Limb (tissue), 2 donors: ENCODE data around the gene TNXB.

Source experiments
- DNase-seq, 2 donors: peaks; one replicate each; pipeline ENCODE4 v3.0.0-alpha.2; 2016; ENCODE audit errors: extremely low spot score in 2 of 2

TNXB gene

DNA sequence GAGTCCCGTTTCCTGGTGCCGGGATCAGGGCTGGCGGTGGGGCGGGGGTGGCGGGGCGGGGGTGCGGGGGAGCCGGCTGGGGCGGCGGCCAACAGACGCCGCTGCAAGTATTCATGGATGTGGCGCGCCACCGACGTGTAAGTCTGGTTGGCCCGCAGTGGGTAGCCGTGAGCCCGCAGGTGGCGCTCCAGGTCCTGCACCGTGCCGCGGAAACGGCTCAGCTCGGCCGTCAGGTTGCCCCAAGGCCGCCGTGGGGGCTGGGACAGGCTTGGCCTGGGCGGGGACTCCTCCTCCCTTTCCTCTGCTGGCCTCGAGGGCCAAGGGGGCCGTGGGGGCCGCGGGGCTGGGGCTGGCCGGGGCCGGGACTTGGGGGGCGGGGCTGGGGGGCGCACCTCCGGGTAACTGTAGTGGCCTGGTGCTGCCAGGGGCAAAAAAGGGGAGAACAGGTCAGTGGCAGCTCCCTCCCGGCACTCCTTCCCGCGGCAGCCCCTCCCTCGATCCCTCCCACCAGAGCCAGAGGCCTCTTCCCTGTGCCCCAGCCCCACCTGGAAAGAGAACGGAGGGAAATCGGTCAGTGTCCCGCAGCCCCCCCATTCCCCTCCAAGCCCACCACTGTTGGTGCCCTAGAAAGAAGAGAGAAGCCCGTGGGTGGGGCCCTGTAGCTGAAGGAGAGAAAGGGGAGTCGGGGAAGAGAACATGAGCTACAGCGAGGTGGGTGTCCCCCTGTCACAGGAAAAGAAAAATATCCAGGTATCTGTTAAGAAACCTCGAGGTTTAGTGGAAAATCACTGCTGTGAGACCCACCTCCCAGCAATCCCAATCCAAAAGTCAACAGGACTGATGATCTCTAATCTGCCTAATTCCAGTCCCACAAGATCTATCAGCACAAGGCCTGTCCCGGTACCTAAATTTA, 21.3 kb downstream of the TNXB start:
- peak; percentile 63 to 80 for DNase-seq

DNA sequence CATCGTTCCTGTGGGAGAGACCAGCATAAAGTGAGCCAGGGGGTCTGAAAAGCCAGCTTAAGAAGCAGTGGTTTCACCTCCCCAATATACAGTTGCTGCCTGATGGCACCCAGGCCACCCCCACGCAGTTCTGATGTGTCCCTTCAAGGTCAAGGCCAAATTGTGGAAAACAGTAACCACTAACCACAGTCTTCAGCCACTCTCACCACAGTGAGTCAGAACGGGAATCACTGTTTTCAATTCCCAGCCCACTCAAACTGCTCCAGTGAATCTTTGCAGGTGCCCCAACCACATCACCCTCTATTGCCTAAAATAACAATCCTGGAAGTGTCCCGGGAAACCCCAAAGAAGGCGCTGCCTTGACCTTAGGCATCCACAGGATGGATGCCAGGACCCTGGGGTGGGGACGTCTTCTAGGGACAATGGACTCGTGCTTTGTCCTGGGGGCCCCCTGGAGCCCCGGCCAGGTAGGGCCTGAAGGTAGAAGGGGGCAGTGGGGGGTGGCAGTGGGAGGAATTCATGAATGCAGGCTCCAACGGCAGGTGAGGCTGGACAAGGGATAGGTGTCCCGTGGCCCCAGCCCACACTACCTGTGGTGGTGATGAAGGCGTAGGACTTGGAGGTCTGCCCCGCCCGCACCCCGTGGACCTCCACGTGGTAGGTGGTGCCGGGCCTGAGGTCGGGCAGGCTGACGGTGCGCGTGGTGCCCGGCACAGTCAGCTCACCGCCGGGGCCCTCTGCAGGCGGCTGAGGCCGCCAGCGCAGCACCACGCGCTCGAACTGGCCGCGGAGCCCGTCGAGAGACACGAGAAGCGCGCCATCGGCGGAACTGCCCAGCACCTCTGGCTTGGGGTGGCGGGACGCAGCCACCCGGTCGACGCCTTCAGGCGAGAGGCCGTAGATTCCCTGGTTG, 22.2 kb downstream of the TNXB start:
- no peak for DNase-seq

DNA sequence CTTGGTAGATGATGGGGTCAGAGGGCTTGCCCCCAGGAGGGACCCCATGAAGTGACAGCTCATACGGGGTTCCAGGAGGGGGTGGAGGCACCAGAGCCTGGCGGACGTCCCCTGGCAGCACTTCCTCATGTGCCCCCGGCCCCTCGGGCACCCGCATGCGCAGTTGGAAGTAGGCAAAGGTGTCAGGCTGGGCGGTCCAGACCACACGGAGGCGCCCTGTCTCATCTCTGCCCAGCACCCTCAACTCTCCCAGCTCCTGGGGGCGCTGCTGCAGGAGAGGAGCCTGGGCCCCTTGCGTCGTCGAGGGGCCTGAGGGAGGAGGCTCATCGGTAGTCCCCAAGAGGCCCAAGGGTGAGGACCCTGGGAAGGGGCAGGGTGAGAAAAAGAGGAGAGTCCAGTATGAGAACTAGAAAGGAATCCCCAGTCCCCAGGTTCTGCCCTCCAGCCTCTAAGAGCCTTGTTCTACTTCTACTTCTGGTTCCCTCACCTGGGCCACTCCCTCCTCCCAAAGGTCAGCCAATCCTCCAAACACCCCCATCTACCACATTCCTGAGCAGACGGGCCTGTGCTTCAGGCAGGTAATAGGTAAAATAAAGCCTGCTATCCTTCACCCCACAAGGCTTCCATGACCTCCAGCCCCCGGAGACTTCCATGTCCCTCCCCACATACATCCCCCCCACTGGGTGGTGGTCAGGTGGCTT, 23.2 kb downstream of the TNXB start:
- no peak for DNase-seq

DNA sequence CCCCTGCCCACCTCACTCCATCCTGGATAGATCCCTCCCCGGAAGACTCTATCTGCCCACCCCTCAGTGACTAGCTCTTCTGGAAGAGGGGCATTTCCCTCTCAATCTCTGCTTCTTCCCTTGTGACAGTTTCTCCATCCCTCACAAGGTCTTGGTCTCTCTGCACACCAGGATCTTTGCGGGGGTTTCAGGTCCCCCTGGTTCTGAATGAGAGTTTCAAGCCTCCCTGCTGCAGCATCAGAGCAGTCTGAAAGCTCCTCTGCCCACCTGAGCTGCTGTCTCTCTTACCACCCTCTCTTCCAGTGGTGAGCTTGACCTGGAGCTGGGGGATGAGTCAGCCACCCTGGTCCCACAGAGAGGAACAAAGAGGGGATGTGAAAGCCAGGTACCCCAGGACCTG, 24.4 kb downstream of the TNXB start:
- DNase-seq = no peak

DNA sequence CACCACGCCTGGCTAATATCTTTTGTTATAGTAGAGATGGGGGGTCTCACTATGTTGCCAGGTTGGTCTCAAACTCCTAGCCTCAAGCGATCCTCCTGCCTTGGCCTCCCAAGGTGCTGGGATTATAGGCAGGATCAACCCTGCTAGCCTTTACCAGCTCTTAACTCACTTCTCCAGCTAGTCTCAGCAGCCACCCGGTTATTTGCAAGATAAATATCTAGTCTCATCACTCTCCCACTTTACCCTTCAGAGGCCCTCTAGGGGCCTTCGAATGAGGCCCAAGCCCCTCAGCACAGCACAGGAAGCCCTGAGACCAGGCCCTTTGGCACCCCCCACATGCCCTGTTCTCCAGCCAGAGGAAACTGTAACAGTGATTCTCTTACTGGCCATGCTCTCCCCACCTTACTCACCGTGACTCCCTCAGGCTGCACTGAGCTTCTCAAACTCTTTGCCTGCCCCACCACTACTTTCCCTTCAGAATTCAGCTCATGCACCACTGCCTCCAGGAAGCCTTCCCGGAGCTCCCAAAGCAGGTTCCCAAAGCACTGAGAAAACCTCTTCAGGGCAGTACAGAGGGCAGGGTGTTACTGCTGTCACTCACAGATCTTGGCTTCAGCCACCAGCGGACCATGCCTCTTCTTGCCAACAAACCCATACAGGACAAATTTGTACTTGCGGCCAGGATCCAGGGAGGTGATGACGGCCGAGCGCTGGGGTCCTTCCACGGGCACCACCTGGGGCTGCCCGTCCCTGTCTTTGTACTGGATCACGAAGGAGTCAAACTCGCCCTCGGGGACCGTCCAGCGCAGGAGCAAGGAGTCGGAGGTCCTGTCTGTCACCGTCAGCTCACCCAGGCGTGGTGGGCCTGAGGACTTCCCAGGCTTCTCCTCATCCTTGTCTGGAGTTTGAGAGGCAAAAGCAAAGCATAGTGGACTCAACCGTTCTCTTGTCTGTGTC, 25.0 kb downstream of the TNXB start:
- no peak for DNase-seq

DNA sequence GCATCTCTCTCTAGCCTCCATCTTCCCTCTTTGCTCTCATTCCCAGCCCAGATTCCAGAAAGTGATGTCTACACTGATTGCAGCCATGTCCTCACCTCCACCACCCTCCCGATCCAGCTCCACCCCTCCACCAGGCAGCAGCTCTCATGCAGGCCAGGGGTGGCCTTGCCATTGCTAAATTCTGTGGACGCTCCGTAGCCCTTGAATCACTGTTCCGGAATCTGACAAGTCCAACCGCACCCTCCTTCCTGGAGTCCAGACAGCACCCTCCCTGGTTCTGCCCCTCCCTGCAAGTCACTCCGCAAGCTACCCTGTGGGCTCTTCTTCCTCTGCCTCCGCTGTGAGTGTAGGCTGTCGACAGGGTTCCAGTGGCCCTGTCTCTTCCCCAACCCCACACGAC, 26.2 kb downstream of the TNXB start:
- DNase-seq = no peak

DNA sequence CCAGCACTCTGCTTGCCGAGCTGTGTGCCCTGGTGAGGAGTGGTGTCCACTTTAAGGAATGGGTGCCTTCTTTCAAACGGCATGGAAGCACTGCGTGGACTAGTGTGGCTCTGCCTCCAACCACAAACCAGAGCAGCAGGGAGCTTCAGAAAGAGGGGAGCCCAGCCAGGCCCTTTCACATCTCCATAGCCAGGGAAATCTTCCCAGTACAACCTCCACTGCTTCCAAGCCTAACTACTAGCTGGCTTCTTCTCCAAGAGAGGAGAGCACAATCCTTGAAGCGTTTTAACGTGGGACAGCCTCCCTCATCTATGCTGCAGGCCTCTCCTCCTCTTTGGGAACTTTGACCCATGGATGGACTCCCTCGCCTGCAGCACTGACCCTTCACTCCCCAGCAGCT, 26.7 kb downstream of the TNXB start:
- DNase-seq = no peak

DNA sequence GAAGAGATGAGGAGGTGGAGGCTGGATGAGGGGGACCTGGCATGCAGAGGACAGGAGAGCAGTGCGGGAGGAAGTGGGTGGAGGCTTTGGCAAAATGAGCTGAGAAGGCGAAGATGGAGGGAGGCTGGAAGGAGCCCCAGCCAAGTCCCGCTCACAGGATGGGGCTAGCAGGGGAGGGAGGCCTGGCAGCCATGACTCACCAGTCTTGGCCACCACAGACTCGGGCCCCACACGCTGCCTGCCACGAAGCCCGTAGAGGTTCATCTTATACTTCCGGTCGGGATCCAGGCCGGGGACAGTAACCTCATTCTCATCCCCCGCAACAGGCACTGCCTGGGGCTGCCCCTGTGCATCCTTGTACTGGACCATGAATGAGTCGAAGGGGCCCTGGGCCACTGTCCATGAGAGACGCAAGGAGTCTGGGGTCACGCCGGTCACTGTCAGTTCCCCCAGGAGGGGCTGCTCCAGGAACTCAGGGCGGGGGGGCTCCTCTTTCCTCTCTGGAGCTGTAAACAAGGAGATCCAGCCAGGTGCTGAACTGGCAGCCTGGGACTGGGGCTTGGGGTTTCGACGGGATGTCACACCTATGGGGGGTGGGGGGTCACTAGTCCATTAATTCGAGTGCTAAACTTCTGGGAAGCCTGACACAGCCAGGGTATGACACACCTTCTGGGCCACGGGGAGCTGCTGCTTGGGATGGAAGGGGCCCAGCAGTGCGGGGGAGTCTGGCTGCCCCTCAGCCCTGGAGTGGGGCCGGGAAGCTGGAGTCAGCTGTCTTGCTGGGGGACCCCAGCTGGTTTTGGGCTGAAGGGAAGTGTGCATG, 27.8 kb downstream of the TNXB start:
- DNase-seq = no peak

DNA sequence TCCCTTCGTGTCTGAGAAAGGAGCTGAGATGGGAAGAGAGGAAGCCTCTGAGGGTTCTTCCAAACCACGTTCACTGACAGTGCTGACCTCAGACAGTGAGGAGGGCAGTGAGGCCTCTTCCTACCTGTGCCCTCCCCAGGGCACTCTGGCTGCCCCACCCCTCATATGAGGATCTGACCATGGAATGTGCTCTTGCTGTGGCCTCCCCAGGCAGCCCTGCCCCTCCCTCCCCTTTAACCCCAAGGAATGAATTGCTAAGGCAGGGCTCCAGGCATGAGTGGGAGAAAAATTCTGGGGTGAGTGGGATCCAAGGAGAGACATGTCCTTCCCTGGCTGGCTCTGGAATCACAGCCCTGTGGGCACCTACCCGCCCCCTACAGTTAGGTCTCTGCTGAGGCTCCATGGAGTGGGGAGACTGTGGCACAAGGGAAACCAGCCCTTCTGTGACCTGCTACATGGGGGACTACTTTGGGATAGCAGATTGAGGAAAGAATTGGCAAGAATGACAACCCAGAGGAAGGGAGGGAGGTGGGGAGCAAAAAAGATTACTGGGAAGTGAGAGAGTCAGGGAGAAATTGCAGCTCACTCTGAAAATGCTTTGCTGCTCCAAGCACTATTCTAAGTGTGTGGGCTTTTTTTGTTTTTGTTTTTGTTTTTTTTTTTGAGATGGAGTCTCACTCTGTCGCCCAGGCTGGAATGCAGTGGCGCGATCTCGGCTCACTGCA, 29.4 kb downstream of the TNXB start:
- no peak for DNase-seq

DNA sequence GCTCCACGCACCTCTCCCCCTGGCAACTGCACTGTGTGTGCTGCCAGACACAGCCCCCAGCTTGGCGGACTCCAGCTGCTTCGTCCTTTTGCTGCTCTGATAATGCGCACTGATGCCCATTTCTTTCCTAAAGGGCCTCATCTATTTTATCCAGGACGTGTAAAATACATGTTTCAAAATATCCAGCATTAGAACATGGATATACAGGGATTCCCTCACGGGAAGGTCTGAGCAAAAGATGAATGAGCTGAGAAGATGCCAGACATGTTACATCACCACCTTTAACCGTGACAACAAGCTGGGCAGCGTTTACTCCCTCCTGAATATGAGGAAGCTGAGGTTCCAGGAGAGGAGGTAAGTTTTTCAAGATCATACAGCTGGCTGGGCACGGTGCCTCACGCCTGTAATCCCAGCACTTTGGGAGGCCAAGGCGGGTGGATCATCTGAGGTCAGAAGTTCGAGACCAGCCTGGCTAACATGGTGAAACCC, 32.8 kb downstream of the TNXB start:
- DNase-seq = peak in 1 of 2 donors; percentile 67

DNA sequence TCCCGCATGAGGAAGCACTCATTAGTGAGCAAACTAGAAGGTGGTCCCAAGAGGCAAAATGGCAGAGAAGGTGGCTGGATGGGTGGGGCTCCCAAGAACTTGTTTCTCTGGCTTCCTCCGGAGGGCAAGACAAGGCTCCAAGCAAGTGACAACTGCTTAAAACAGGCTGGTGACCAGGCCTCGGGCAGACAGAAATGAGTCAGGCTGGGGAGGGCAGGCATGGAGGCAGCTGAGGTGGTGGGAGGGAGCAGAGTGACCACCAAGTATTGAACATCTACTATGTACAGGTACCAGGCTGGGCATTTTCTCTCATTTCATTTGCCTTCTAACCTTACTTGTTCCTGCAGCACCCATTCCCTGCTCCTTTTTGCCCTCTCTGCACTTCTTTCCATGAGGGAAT, 33.4 kb downstream of the TNXB start:
- DNase-seq = no peak

DNA sequence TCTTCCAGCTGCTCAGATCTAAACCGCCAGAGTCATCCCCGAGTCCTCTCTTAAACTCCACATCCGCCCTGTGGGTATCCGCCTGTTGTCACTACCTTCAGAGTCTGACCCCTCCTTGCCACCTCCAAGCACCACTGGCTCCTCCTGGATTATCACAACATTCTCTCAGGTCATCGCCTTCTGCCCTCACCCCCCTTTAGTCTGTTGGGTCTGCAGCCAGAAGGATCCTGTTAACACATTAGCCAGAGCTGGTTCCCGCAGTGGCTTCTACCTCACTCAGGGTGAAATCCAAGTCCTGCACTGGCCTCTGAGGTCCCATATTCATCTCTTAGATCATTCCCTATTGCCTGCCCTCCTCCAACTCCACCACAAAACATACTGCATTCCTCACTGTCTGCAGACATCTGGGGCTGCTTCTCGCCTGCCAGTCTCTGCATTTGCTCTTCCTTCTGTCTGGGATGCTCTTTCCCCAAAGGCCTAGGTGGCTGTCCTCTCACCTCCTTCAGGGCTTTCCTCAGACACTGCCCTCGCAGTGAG, 34.1 kb downstream of the TNXB start:
- DNase-seq = no peak

DNA sequence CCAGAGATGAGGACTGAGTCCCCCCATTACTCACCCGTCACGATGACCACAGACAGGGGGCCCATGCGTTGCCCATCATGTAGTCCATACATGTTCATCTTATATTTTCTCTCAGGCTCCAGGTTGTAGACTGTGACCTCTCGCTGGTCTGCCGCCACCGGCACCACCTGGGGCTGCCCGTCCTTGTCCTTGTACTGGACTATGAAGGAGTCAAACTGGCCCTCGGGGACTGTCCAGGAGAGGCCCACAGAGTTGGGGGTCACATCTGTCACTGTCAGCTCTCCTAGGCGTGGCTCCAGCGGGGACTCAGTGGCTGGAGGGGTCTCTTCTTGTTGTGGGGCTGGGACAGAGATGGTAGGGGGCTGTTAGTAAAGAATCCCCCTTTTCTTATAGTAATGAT, 35.5 kb downstream of the TNXB start:
- DNase-seq = no peak

DNA sequence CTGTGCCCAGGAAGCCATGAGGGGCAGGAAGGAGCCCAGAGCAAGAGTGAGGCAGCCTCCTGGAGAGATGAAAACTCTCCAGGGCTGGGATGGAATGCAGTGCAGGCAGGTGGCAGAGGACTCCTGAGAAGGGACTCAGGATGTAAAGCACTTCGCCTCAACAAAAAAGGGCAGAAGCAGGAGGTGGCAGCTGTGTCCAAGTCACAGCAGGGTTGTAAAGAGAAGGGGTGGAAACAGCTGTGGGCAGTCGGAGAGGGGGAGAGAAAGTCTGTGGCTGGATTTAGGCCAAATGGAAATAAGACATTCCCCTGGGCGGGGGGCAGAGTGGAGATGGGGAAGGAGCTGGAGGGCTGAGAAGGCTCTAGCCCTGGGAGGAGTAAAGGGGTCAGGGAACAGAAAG, 36.0 kb downstream of the TNXB start:
- DNase-seq = peak; percentile 61 to 64

DNA sequence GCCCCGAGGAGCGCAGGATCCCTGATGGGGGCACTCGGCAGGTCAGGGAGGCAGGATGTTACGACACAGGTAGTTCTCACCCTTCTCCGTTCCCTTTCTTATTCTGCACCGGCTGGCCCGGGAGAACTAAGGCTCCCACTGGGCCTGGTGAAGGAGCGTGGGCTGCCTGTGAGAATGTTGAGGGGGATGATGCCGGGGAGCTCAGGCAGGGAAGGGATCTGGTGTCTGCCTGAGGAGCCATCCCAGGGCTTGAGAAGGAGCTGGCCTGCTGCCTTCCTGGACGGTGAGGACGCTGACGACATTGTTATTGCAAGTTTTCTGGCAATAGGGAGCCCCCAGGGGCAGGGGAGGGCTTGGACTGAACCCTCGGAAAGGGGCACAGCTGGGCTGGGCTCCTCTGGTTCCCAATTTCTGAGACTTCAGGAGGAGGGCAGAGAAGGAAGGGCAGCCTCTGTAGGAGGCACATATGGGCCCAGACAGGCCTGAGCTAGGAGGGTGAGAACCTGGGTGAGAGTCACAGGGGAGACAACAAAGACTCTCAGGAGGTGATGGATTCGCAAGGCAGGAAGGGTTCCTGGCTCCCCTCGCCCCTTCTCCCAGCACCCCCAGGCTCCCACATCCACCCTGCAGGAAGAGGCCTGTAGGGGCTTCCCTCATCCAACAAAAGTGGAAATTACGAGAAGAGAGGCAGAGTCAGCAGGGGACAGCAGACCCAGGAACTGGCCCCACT, 38.2 kb downstream of the TNXB start:
- peak; percentile 54 to 72 for DNase-seq

DNA sequence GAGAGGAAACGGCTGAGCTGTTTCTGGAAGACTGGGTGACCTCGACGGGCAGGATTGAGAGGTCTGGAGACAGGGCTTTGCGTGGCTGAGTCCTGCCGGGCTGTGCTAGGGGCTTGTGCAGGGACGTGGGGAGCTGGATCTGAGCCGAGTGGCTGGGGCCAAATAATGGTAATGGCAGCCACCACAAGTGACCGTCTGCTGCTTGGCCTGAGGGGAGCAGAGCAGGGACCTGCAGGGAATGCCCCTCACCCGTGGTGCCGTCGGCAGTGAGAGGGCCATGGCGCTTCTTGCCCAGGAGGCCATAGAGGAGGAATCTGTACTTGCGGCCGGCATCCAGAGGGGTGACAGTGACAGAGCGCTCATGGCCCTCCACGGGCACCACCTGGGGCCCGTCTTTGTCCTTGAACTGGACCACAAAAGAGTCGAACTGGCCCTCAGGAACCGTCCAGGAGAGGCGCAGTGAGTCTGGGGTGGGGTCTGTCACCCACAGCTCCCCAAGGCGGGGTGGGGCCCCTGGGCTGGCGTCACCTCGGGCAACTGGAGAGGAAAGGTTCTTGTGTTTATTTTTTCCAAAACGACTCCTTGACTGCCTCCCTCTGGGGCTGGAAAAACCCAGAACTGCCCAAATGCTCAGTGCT, 39.1 kb downstream of the TNXB start:
- no peak for DNase-seq

DNA sequence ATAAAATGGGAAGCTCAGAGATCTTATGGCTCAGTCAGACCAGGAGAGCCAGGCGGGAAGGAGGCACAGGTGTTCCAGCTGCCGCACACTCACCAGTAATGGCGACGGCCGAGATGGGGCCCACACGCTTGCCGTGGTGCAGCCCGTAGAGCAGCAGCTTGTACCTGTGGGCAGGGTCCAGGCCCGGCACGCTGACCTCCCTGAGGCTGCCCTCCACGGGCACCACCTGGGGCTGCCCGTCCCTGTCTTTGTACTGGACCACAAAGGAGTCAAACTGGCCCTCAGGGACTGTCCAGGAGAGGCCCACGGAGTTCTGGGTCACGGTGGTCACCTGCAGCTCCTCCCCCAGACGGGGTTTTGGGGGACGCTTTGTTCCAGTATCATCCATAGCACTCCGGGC, 39.7 kb downstream of the TNXB start:
- no peak for DNase-seq

DNA sequence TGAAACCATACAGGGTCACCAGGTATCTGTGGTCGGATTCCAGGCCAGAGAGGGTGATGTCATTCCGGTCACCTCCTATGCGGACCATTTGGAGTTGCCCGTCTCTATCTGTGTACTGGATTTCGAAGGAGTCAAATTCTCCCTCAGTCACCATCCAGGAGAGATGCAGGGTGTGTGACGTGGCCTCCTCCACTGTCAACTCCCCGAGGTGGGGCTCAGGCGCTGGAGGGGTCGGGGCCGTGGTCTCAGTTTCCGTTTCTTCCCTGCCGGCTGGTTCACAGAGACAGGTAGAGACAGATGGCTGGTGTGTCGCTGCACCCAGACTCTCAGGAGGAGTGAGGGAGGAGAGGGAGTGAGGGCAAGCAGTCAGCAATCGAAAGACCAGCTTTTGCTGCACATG, 40.3 kb downstream of the TNXB start:
- DNase-seq = no peak
